ENCODE measurements around the gene PLEKHA5. TPM values are rescaled to one million over a fixed set of nuclear protein-coding genes. Genes with fewer than 3 reads are reported as not detected.
A peak's percentile ranks its signal among the peaks of the same experiment; 100 is the strongest.
"Not testable (repeated sequence)": the region's sequence is repeated elsewhere in the genome, so short reads cannot be mapped to it uniquely, and the experiment has no call there.

Gene PLEKHA5
- total and polyA plus RNA-seq, 7 donors: 0.52 to 3.3 (median 0.80) TPM

- DNase-seq (no peak), ATAC-seq (no peak)
- Histone ChIP-seq H3K27me3 (ENCODE audit: insufficient read depth in 3 of 3, low read length in 2 of 3) (no peaks in the 10 kb centered on the region), H3K4me1 (no peaks in the 10 kb centered on the region), H3K36me3 (ENCODE audit: insufficient read depth in 1 of 2, low read depth in 1 of 2) (no peaks in the 10 kb centered on the region), H3K27ac (no peak overlapping the region), H3K4me3 (no peak overlapping the region), H3K9me3 (no peaks in the 10 kb centered on the region)
- intact Hi-C loops (cut with DNase I): no loop called here
- 6 to 21% (median 13%) methylated on average over 2 of the region's 2 CpGs for WGBS, 3 donors
- no peak for TF ChIP-seq CTCF (IDR thresholded peaks at IDR 0.05)
Measured at GRCh38 chr12:19387161-19387560, 257.6 kb downstream of the PLEKHA5 start.

- intact Hi-C loops (cut with DNase I): no loop called here
- peak in 2 of 4 donors; percentile 35 to 58 for ATAC-seq
- H3K9me3 ChIP-seq: no peaks in the 10 kb centered on the region
- DNase-seq: no peak
- no peak for TF ChIP-seq CTCF (IDR thresholded peaks at IDR 0.05)
- H3K4me1 ChIP-seq: no peaks in the 10 kb centered on the region
- H3K27me3 ChIP-seq (ENCODE audit: insufficient read depth in 3 of 3, low read length in 2 of 3): no peaks in the 10 kb centered on the region
- no peak overlapping the region for H3K27ac ChIP-seq
- 23 to 35% (median 26%) methylated on average over 2 of the region's 2 CpGs for WGBS, 3 donors
- no peak overlapping the region for H3K4me3 ChIP-seq
- H3K36me3 ChIP-seq (ENCODE audit: insufficient read depth in 1 of 2, low read depth in 1 of 2): no peaks in the 10 kb centered on the region
Measured at GRCh38 chr12:19388131-19388549, 258.6 kb downstream of the PLEKHA5 start.

- H3K4me1 ChIP-seq: no peaks in the 10 kb centered on the region
- H3K27me3 ChIP-seq (ENCODE audit: insufficient read depth in 3 of 3, low read length in 2 of 3): no peaks in the 10 kb centered on the region
- ATAC-seq (no peak), DNase-seq (no peak)
- H3K36me3 ChIP-seq (ENCODE audit: insufficient read depth in 1 of 2, low read depth in 1 of 2): no peaks in the 10 kb centered on the region
- intact Hi-C loops (cut with DNase I): no loop called here
- H3K4me3 ChIP-seq: no peak overlapping the region
- H3K9me3 ChIP-seq: no peaks in the 10 kb centered on the region
- no peak overlapping the region for H3K27ac ChIP-seq
- no peak for TF ChIP-seq CTCF (IDR thresholded peaks at IDR 0.05)
- WGBS, 3 donors: 66 to 73% (median 73%) methylated on average over 3 of the region's 3 CpGs
Measured at GRCh38 chr12:19390051-19390598, 260.6 kb downstream of the PLEKHA5 start.

GRCh38 chr12:19392644-19393043 is 263.1 kb downstream of the PLEKHA5 start:
- H3K27me3 ChIP-seq (ENCODE audit: insufficient read depth in 3 of 3, low read length in 2 of 3); intact Hi-C loops (cut with DNase I); H3K4me3 ChIP-seq; ATAC-seq; H3K9me3 ChIP-seq; H3K36me3 ChIP-seq (ENCODE audit: insufficient read depth in 1 of 2, low read depth in 1 of 2); H3K27ac ChIP-seq; H3K4me1 ChIP-seq; DNase-seq: not testable (repeated sequence)
- WGBS, 3 donors: 55 to 69% (median 59%) methylated on average over 8 of the region's 8 CpGs

GRCh38 chr12:19394385-19394784 is 264.9 kb downstream of the PLEKHA5 start:
- no peak for ATAC-seq
- Histone ChIP-seq H3K27ac (no peak overlapping the region), H3K4me3 (no peak overlapping the region), H3K9me3 (no peaks in the 10 kb centered on the region), H3K4me1 (no peaks in the 10 kb centered on the region), H3K36me3 (ENCODE audit: insufficient read depth in 1 of 2, low read depth in 1 of 2) (no peaks in the 10 kb centered on the region), H3K27me3 (ENCODE audit: insufficient read depth in 3 of 3, low read length in 2 of 3) (no peaks in the 10 kb centered on the region)
- DNase-seq: no peak
- intact Hi-C loops (cut with DNase I): no loop called here
- WGBS, 3 donors: 42 to 67% (median 61%) methylated on average over 2 of the region's 2 CpGs
- TF ChIP-seq CTCF (IDR thresholded peaks at IDR 0.05): no peak
